ENCODE data around the gene HCCS. TPM values are rescaled to one million over a fixed set of nuclear protein-coding genes. Genes with fewer than 3 reads are reported as not detected.

The HCCS gene
- 7.5 and 16.3 TPM in 2 replicates for total RNA-seq

GRCh38 chrX:11111037-11111851, at the start of gene HCCS:
TSS of gene HCCS (plus strand) at chrX:11111332. CDS start at chrX:11112061, 729 bp downstream.

Other genes starting within 250 kb of the HCCS start
- not detected in 2 replicates for gene AMELX, start 182.1 kb downstream of the HCCS start, total RNA-seq